Bronchial epithelial cell (primary cell): ENCODE results near the gene EPHB1. TPM values are rescaled to one million over a fixed set of nuclear protein-coding genes. Genes with fewer than 3 reads are reported as not detected.

ENCODE experiments used
- DNase-seq: peaks from one replicate; pipeline ENCODE4 v3.0.0-alpha.2; 2010; ENCODE audit warnings: low read depth
- FAIRE-seq: peaks from 2 replicates; lab custom pipeline; 2011; peaks lifted over from hg19 to GRCh38; lab: Jason Lieb, UNC
- H3K27me3 ChIP-seq: 2 replicates; pipeline ENCODE4 v1.5.1; 2011; ENCODE audit warnings: low read length; ENCODE audit not compliant: control insufficient read depth, insufficient read depth
- H3K36me3 ChIP-seq: 2 replicates; pipeline ENCODE4 v1.5.1; 2011; ENCODE audit warnings: low read length; ENCODE audit not compliant: control insufficient read depth, insufficient read depth
- H3K4me3 ChIP-seq: 2 replicates; pipeline ENCODE4 v1.5.1; 2011; ENCODE audit warnings: mild to moderate bottlenecking, low read depth, low read length, control low read depth
- CTCF ChIP-seq: IDR thresholded peaks from 2 replicates; pipeline ENCODE4 v1.5.1; 2011; ENCODE audit warnings: mild to moderate bottlenecking, moderate library complexity, low read length, control low read depth, inconsistent platforms; ENCODE audit not compliant: insufficient read depth, severe bottlenecking
- total RNA-seq: library from RNA; depleted of rRNA; stranded (reverse); fragments of >200 nt; gene quantifications from 2 replicates; pipeline ENCODE4 v1.2.1, GENCODE V29; 2014

Gene EPHB1
- total RNA-seq, 1 donor from 2014 or later: under 0.01 TPM

- no peak for DNase-seq
- no peak for TF ChIP-seq CTCF
Measured at GRCh38 chr3:134873789-134874188, 78.7 kb downstream of the EPHB1 start.

GRCh38 chr3:134874737-134875413 is 79.8 kb downstream of the EPHB1 start:
- H3K27me3 ChIP-seq: no peaks in the 10 kb centered on the region

More at GRCh38 chr3:134873789-134874188, 78.7 kb downstream of the EPHB1 start:
- Histone ChIP-seq H3K27me3 (no peaks in the 10 kb centered on the region), H3K36me3 (no peaks in the 10 kb centered on the region), H3K4me3 (no peak overlapping the region)
- no peak for FAIRE-seq

GRCh38 chr3:134876836-134877235 is 81.8 kb downstream of the EPHB1 start:
- Histone ChIP-seq H3K36me3 (no peaks in the 10 kb centered on the region), H3K27me3 (no peaks in the 10 kb centered on the region), H3K4me3 (no peak overlapping the region)
- FAIRE-seq (no peak), DNase-seq (no peak)
- TF ChIP-seq CTCF: no peak

More at GRCh38 chr3:134874737-134875413, 79.8 kb downstream of the EPHB1 start:
- peak; percentile 62 for DNase-seq
- Histone ChIP-seq H3K4me3 (no peak overlapping the region), H3K36me3 (no peaks in the 10 kb centered on the region)
- TF ChIP-seq CTCF: no peak
- no peak for FAIRE-seq

- TF ChIP-seq CTCF: no peak
- DNase-seq (no peak), FAIRE-seq (no peak)
- H3K36me3 ChIP-seq: no peaks in the 10 kb centered on the region
- H3K27me3 ChIP-seq: no peaks in the 10 kb centered on the region
- no peak overlapping the region for H3K4me3 ChIP-seq
Measured at GRCh38 chr3:134877788-134878187, 82.7 kb downstream of the EPHB1 start.

- TF ChIP-seq CTCF: no peak
- DNase-seq (no peak), FAIRE-seq (no peak)
- Histone ChIP-seq H3K27me3 (no peaks in the 10 kb centered on the region), H3K36me3 (no peaks in the 10 kb centered on the region), H3K4me3 (no peak overlapping the region)
Measured at GRCh38 chr3:134879990-134880389, 84.9 kb downstream of the EPHB1 start.

GRCh38 chr3:134880431-134880830 is 85.4 kb downstream of the EPHB1 start:
- DNase-seq (no peak), FAIRE-seq (no peak)
- H3K36me3 ChIP-seq: no peaks in the 10 kb centered on the region
- no peak overlapping the region for H3K4me3 ChIP-seq
- no peak for TF ChIP-seq CTCF
- H3K27me3 ChIP-seq: no peaks in the 10 kb centered on the region
